T-helper 17 cell (primary cell): ENCODE measurements around the gene GJA3. TPM values are rescaled to one million over a fixed set of nuclear protein-coding genes. Genes with fewer than 3 reads are reported as not detected.
A peak's percentile ranks its signal among the peaks of the same experiment; 100 is the strongest.

Experiments
- ATAC-seq: fragments of 150-1000 bp; cut with Tn5 transposase; 2 replicates; pipeline ENCODE4 v1.10.0; 2021; ENCODE audit warnings: mild to moderate bottlenecking, moderate library complexity
- DNase-seq, 3 donors: peaks; one replicate each; pipeline versions ENCODE4 v3.0.0 to v3.0.0-alpha.2; 2020 to 2021
- H3K9me3 ChIP-seq: one replicate; pipeline ENCODE4 v1.7.0; 2013; ENCODE audit warnings: low read length, mild to moderate bottlenecking; ENCODE audit not compliant: control insufficient read depth, poor library complexity, severe bottlenecking
- H3K27ac Mint-ChIP-seq: one replicate; pipeline ENCODE4 v1.8.0; 2022; ENCODE audit warnings: mild to moderate bottlenecking, moderate library complexity, mixed read lengths
- H3K27me3 Mint-ChIP-seq: one replicate; pipeline ENCODE4 v1.8.0; 2022; ENCODE audit warnings: mixed read lengths
- H3K36me3 Mint-ChIP-seq: one replicate; pipeline ENCODE4 v1.8.0; 2022; ENCODE audit warnings: low read depth, mixed read lengths
- H3K4me1 Mint-ChIP-seq: one replicate; pipeline ENCODE4 v1.8.0; 2022; ENCODE audit warnings: mild to moderate bottlenecking, mixed read lengths
- H3K4me3 Mint-ChIP-seq: one replicate; pipeline ENCODE4 v1.8.0; 2022; ENCODE audit warnings: mild to moderate bottlenecking, moderate library complexity, mixed read lengths
- total RNA-seq, 4 donors: library from RNA in 2 of 4; stranded (reverse) in 2 of 4; gene quantifications; one replicate each; pipeline ENCODE4 v1.2.3 and lab custom pipeline; 2022 to 2026

Gene GJA3
- total RNA-seq, 2 donors from 2014 or later: 0.12 TPM; not detected in 1

GRCh38 chr13:20175406-20175794 is 14.5 kb upstream of the GJA3 start:
- ATAC-seq (no peak), DNase-seq (no peak)
- H3K9me3 ChIP-seq: no peaks in the 10 kb centered on the region
- peak overlapping the region; percentile 41 for H3K4me3 Mint-ChIP-seq
- H3K27me3 Mint-ChIP-seq: peaks cover 98% of the 10 kb centered on the region
- H3K4me1 Mint-ChIP-seq: peaks cover 8% of the 10 kb centered on the region
- H3K27ac Mint-ChIP-seq: no peak overlapping the region
- peaks cover 7% of the 10 kb centered on the region for H3K36me3 Mint-ChIP-seq

GRCh38 chr13:20174656-20175405 is 14.0 kb upstream of the GJA3 start:
- peaks cover 7% of the 10 kb centered on the region for H3K36me3 Mint-ChIP-seq
- H3K27me3 Mint-ChIP-seq: peaks cover 98% of the 10 kb centered on the region
- DNase-seq (no peak), ATAC-seq (peak; percentile 84)
- peaks cover 8% of the 10 kb centered on the region for H3K4me1 Mint-ChIP-seq
- H3K27ac Mint-ChIP-seq: no peak overlapping the region
- no peaks in the 10 kb centered on the region for H3K9me3 ChIP-seq
- peak overlapping the region; percentile 41 for H3K4me3 Mint-ChIP-seq

DNA sequence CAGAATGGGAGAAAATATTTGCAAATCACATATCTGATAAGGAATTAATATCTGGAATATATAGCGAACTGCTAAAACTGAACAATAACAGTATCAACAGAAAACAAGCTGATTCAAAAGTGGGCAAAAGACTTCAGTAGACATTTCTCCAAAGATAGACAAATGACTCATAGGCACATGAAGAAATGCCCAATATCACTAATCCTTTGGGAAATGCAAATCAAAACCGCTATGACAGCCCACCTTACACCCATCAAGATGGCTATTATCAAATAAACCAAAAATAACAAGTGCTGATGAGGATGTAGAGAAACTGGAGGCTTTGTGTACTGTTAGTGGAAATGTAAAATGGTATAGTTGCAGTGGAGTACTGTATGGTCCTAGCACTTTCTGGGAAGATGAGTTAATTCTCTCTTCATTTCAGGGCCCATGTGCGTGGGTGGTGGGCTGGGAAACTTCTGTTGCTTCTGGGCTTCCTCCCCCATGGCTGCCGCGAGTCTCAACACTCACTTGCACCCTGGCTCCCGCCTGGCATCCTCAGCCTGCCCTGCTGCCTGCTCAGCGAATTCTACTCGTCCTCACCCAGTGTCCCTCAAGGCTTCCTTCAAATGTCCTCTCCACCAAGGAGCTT is 12.4 kb upstream of the GJA3 start:
- no peak for ATAC-seq
- peaks cover 4% of the 10 kb centered on the region for H3K36me3 Mint-ChIP-seq
- H3K27me3 Mint-ChIP-seq: peaks cover 95% of the 10 kb centered on the region
- H3K9me3 ChIP-seq: no peaks in the 10 kb centered on the region
- H3K4me3 Mint-ChIP-seq: no peak overlapping the region
- no peak for DNase-seq
- H3K27ac Mint-ChIP-seq: no peak overlapping the region
- H3K4me1 Mint-ChIP-seq: peaks cover 11% of the 10 kb centered on the region

DNA sequence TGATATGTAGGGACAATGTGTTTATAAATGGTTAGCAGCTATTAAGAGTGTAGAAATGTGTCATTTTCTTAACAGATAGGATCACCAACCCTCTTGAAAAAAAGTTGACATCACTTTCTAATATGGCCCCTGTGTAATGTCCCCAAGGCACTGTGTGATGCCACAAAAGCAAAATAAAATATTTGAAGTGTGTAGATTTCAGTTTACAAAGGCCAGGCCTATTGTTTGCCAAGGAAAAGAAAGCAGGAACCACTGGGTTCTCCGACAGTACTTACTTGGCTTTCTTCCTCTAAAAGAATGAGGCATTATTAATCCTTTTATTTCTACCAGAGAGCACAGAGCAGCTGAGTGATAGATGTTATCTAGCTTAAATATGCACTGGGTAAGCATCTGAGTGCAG is 10.5 kb upstream of the GJA3 start:
- ATAC-seq (no peak), DNase-seq (no peak)
- H3K4me3 Mint-ChIP-seq: no peak overlapping the region
- H3K4me1 Mint-ChIP-seq: peaks cover 11% of the 10 kb centered on the region
- peaks cover 95% of the 10 kb centered on the region for H3K27me3 Mint-ChIP-seq
- H3K9me3 ChIP-seq: no peaks in the 10 kb centered on the region
- no peaks in the 10 kb centered on the region for H3K36me3 Mint-ChIP-seq
- no peak overlapping the region for H3K27ac Mint-ChIP-seq

DNA sequence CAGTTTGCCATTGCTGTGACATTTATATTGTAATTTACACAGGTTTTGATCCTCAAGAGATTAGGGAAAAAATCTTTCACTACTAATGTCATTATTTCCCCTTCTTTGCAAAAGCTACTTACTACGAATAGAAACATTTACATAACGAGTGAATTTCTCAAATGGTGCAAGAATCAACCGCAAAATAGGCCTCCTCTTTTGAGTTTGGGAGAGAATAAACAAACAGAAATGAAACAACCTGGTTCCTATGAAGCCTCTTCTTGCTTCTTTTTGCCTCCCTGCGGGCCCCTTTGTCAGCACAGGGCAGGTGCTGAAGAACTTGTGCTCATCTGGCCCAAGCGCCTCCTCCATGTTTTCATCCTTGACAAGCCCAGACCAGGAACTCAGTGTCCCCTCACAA is 10.1 kb upstream of the GJA3 start:
- Mint-ChIP-seq H3K36me3 (no peaks in the 10 kb centered on the region), H3K27me3 (peaks cover 95% of the 10 kb centered on the region), H3K4me3 (no peak overlapping the region), H3K4me1 (peaks cover 11% of the 10 kb centered on the region), H3K27ac (no peak overlapping the region)
- ATAC-seq: no peak
- no peak for DNase-seq
- no peaks in the 10 kb centered on the region for H3K9me3 ChIP-seq

- Mint-ChIP-seq H3K27ac (no peak overlapping the region), H3K4me1 (peaks cover 5% of the 10 kb centered on the region), H3K36me3 (no peaks in the 10 kb centered on the region), H3K4me3 (no peak overlapping the region), H3K27me3 (peaks cover 84% of the 10 kb centered on the region)
- no peak for DNase-seq
- ATAC-seq: no peak
- no peaks in the 10 kb centered on the region for H3K9me3 ChIP-seq
Observed at GRCh38 chr13:20168396-20168795, 7.5 kb upstream of the GJA3 start.

DNA sequence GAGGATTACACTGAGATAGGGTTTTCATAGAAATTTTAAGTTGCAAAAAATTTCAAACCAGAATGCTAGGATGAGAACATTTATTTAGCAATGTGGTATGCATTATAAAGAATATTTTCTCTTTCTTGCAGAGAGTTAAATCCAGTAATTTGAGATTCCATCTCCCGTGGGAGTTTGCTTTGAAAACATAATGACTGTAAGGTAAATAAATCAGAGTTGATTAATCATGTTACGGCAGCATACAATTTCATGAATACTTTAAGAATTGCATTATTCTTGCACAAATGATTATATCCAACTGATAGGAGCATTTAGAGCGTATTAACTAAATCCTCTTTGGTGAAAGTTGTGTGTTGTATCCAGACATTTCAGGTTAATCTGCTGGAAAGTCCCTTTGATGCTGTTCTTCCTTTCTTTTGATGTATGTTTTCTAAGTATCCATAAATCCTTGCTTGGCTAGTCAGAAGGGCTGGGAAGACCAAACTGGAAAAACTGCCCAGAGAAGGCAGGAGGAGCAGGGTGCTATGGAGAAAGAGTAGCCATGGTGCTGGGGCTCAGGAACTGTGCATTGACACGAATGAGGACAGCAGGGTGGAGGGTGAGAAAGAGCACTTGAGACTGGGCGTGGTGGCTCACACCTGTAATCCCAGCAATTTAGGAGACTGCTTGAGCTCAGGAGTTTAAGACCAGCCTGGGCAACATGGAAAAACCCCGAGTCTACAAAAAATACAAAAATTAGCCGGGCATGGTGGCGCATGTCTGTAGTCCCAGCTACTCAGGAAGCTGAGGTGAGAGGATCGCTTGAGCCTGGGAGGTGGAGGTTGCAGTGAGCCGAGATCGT is 4.8 kb upstream of the GJA3 start:
- Mint-ChIP-seq H3K27me3 (peaks cover 75% of the 10 kb centered on the region), H3K4me1 (peaks cover 8% of the 10 kb centered on the region), H3K27ac (no peak overlapping the region), H3K36me3 (no peaks in the 10 kb centered on the region), H3K4me3 (no peak overlapping the region)
- DNase-seq (no peak), ATAC-seq (no peak)
- no peaks in the 10 kb centered on the region for H3K9me3 ChIP-seq

GRCh38 chr13:20161951-20162300 is 1.1 kb upstream of the GJA3 start:
- Mint-ChIP-seq H3K27me3 (peaks cover 58% of the 10 kb centered on the region), H3K36me3 (no peaks in the 10 kb centered on the region), H3K27ac (no peak overlapping the region), H3K4me3 (peak overlapping the region; percentile 88), H3K4me1 (peaks cover 10% of the 10 kb centered on the region)
- no peak for ATAC-seq
- no peaks in the 10 kb centered on the region for H3K9me3 ChIP-seq
- DNase-seq: no peak

DNA sequence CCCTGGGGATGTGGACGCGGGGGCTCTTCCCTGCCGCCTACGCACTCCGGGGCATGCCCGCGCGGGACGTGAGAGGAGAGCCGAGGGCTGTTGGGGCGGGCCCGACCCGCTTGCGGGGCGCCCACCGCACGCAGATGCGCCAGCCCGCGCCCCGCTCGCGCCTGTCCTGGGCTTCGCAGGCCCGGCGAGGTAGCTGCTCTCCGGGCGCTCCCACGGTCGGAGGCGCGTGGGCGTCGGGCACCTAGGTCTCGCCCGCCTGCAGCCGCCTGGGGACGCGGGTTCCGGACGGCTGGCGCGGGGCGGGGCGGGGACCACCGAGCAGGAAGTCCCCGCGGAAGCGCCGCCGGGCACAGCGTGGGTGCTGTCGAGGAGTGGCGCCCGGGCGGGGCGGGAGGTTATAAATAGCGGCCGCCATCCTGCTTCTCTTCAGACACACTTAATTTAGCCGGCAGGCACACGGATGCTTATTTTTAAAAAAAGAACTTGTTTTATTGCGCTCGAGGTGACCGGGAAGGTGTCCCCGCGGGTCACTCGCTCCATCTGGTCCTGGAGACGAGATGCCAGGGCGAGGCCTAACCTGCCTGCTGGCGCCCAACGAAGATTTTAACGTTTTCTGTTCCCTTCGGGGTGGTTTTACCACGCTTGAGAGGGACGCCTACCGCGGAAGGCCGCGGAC is 561 bp upstream of the GJA3 start:
- H3K27ac Mint-ChIP-seq: no peak overlapping the region
- H3K27me3 Mint-ChIP-seq: peaks cover 54% of the 10 kb centered on the region
- peaks cover 10% of the 10 kb centered on the region for H3K4me1 Mint-ChIP-seq
- H3K4me3 Mint-ChIP-seq: peak overlapping the region; percentile 88
- no peaks in the 10 kb centered on the region for H3K9me3 ChIP-seq
- DNase-seq (peak in 2 of 3 donors; percentile 38 to 42), ATAC-seq (peak; percentile 63)
- H3K36me3 Mint-ChIP-seq: no peaks in the 10 kb centered on the region

- H3K9me3 ChIP-seq: no peaks in the 10 kb centered on the region
- Mint-ChIP-seq H3K4me1 (peaks cover 10% of the 10 kb centered on the region), H3K4me3 (peak overlapping the region; percentile 75), H3K27me3 (peaks cover 45% of the 10 kb centered on the region), H3K36me3 (no peaks in the 10 kb centered on the region), H3K27ac (no peak overlapping the region)
- DNase-seq (no peak), ATAC-seq (no peak)
Observed at GRCh38 chr13:20159646-20160305, 1.1 kb downstream of the GJA3 start.

DNA sequence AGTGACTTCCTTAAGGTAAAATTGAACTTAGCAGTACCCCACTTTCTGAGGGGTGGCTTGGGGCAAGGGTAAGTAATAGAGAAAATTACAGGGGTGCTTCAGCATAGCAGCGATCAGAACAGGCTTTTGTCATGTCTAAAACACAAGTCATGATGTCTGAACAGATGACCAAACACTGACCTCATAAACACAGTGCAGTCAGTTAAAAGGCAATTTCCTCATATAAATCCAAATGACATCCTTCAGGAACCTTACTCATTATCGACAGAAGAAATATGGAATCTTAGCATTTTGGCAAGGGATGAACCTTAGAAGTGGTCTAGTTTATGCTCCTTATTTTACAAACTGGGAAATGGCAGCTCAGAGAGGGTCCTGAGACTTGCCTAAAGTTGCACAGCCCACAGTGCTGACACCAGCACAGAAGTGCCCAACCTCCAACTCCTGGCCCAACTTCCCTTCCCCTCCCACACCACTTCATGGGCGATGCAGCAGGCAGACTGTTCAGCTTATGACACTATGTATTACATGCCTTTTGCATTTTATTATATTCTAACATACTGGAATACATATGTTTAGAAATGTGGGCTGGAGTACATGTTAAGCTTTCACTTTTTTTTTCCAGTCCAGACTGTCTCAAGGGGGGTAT is 3.6 kb downstream of the GJA3 start:
- H3K4me1 Mint-ChIP-seq: peaks cover 4% of the 10 kb centered on the region
- ATAC-seq: no peak
- peaks cover 35% of the 10 kb centered on the region for H3K27me3 Mint-ChIP-seq

DNA sequence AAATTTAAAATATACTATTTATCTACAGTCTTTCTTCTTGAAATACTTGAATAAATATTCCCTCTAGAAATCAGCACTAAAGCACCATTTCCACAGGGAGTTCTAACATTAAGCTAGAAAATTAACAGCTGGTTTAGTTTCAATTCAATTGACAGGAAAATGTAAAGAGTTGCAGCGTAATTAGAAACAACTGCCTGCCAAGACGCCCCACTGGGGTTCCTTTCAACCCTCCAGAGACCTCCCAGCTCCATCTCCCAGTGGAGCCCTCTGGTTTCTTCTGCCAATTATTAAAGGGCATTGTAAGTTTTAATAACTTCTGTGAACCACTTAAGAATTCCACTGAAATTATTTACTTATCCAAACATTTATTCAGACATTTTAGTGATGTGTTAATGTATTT is 4.2 kb downstream of the GJA3 start:
- peaks cover 33% of the 10 kb centered on the region for H3K27me3 Mint-ChIP-seq

More for the DNA sequence above, 3.6 kb downstream of the GJA3 start:
- no peak overlapping the region for H3K4me3 Mint-ChIP-seq
- H3K36me3 Mint-ChIP-seq: no peaks in the 10 kb centered on the region
- H3K9me3 ChIP-seq: no peaks in the 10 kb centered on the region
- no peak overlapping the region for H3K27ac Mint-ChIP-seq
- no peak for DNase-seq

More for the DNA sequence above, 4.2 kb downstream of the GJA3 start:
- Mint-ChIP-seq H3K4me1 (peaks cover 4% of the 10 kb centered on the region), H3K27ac (no peak overlapping the region), H3K36me3 (no peaks in the 10 kb centered on the region), H3K4me3 (no peak overlapping the region)
- ATAC-seq (no peak), DNase-seq (no peak)
- H3K9me3 ChIP-seq: no peaks in the 10 kb centered on the region
